Liver (tissue), 2 donors: Measurements from ENCODE around the gene SRSF12.

Experiments used
- NR2F2 ChIP-seq: IDR thresholded peaks from 2 replicates; pipeline ENCODE4 v1.6.1; 2016; ENCODE audit warnings: antibody characterized with exemption
- TF ChIP-seq, protein P1 (sequence below): IDR thresholded peaks from 2 replicates; pipeline ENCODE4 v1.6.1; 2016; ENCODE audit warnings: antibody characterized with exemption, mild to moderate bottlenecking
- donor health status: healthy.

- TF ChIP-seq, protein P1, sequence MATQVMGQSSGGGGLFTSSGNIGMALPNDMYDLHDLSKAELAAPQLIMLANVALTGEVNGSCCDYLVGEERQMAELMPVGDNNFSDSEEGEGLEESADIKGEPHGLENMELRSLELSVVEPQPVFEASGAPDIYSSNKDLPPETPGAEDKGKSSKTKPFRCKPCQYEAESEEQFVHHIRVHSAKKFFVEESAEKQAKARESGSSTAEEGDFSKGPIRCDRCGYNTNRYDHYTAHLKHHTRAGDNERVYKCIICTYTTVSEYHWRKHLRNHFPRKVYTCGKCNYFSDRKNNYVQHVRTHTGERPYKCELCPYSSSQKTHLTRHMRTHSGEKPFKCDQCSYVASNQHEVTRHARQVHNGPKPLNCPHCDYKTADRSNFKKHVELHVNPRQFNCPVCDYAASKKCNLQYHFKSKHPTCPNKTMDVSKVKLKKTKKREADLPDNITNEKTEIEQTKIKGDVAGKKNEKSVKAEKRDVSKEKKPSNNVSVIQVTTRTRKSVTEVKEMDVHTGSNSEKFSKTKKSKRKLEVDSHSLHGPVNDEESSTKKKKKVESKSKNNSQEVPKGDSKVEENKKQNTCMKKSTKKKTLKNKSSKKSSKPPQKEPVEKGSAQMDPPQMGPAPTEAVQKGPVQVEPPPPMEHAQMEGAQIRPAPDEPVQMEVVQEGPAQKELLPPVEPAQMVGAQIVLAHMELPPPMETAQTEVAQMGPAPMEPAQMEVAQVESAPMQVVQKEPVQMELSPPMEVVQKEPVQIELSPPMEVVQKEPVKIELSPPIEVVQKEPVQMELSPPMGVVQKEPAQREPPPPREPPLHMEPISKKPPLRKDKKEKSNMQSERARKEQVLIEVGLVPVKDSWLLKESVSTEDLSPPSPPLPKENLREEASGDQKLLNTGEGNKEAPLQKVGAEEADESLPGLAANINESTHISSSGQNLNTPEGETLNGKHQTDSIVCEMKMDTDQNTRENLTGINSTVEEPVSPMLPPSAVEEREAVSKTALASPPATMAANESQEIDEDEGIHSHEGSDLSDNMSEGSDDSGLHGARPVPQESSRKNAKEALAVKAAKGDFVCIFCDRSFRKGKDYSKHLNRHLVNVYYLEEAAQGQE, result no peak
- no peak for TF ChIP-seq NR2F2
Observed at GRCh38 chr6:89058627-89059026, 59.2 kb downstream of the SRSF12 start.
